ENCODE results near the gene MAPT. TPM values are rescaled to one million over a fixed set of nuclear protein-coding genes. Genes with fewer than 3 reads are reported as not detected.

The MAPT gene
- total and polyA plus RNA-seq, 2 of the 4 experiments (the other 2 are of a cell fraction): 0.18 to 0.19 TPM

GRCh38 chr17:45895304-45895968 lies 1.1 kb downstream of the MAPT start:
- intact Hi-C loops (cut with micrococcal nuclease): no loop called here
- Histone ChIP-seq H2BK15ac (ENCODE audit: low read depth, low read length) (no peak overlapping the region), H3K79me1 (ENCODE audit: low read depth in 1 of 2, low read length in 2 of 2) (no peaks in the 10 kb centered on the region), H4K5ac (ENCODE audit: low read depth, low read length) (no peak overlapping the region), H3K18ac (ENCODE audit: low read depth, low read length) (no peak overlapping the region), H3K4me3 (ENCODE audit: insufficient read depth, low read depth, low read length) (peak overlapping the region; percentile 75), H4K91ac (ENCODE audit: insufficient read depth, low read depth, low read length) (no peak overlapping the region), H4K20me1 (ENCODE audit: insufficient read depth, low read length) (no peaks in the 10 kb centered on the region), H2AK9ac (replicated peaks; ENCODE audit: low read depth, low read length, poor library complexity) (no peak overlapping the region), H3K23ac (ENCODE audit: low read depth, low read length) (no peak overlapping the region), H4K8ac (ENCODE audit: low read depth in 2 of 2, low read length in 2 of 2) (no peak overlapping the region), H2BK20ac (ENCODE audit: low read depth, low read length) (no peak overlapping the region), H3K27me3 (ENCODE audit: control insufficient read depth, insufficient read depth, low read length) (peaks cover 52% of the 10 kb centered on the region), H2BK5ac (ENCODE audit: low read depth, low read length, poor library complexity, severe bottlenecking) (no peak overlapping the region), H3K9me1 (ENCODE audit: insufficient read depth, low read length) (no peaks in the 10 kb centered on the region), H3K9me3 (ENCODE audit: control insufficient read depth, insufficient read depth, low read length) (no peaks in the 10 kb centered on the region), H2AFZ (replicated peaks; ENCODE audit: low read length, poor library complexity) (peak overlapping the region; percentile 61), H3K4me2 (ENCODE audit: low read depth, low read length) (peak overlapping the region; percentile 88), H3K9ac (ENCODE audit: low read depth, low read length) (no peak overlapping the region), H2BK120ac (ENCODE audit: low read depth, low read length) (no peak overlapping the region), H3K36me3 (ENCODE audit: control insufficient read depth, insufficient read depth, low read length) (no peaks in the 10 kb centered on the region), H3K14ac (replicated peaks; ENCODE audit: low read depth, low read length) (no peak overlapping the region), H3K4ac (ENCODE audit: low read depth, low read length) (no peak overlapping the region), H3K27ac (ENCODE audit: insufficient read depth, low read length) (no peak overlapping the region), H2AK5ac (ENCODE audit: low read depth, low read length) (no peak overlapping the region), H3K56ac (ENCODE audit: extremely low read depth, insufficient read depth, low read length) (no peak overlapping the region), H3K4me1 (ENCODE audit: control insufficient read depth, insufficient read depth, low read length) (peaks cover 3% of the 10 kb centered on the region; the same call in 1 of the 2 replicates)
- BruUV-seq (replicated peaks): no TSS peak
- dilution Hi-C loops (cut with HindIII; ENCODE audit: low sequenced_read_pairs, unreplicated experiment): no loop called here
- POLR2A ChIA-PET (ENCODE audit: unreplicated experiment): no interaction called here
- CTCF ChIA-PET: no interaction called here
- in situ Hi-C loops (cut with MboI; ENCODE audit: low sequenced_read_pairs): no loop called here
- DNase-seq (no peak), ATAC-seq (ENCODE audit: low read depth) (no peak)
- no peak for TF ChIP-seq RFX5 (IDR thresholded peaks at IDR 0.05; ENCODE audit: low read depth, low read length)
- no peak for TF ChIP-seq RAD21 (IDR thresholded peaks at IDR 0.05; ENCODE audit: low read length)
- TF ChIP-seq FOS (IDR thresholded peaks at IDR 0.05; ENCODE audit: low read depth, low read length): no peak
- no peak for TF ChIP-seq RCOR1 (IDR thresholded peaks at IDR 0.05; ENCODE audit: insufficient replicate concordance, low read length)
- TF ChIP-seq POLR2A (IDR thresholded peaks at IDR 0.05; ENCODE audit: low read depth, low read length): no peak
- TF ChIP-seq MAFK (IDR thresholded peaks at IDR 0.05; ENCODE audit: low read depth, low read length): no peak
- TF ChIP-seq MXI1 (IDR thresholded peaks at IDR 0.05; ENCODE audit: borderline replicate concordance, low read depth, low read length): no peak
- no peak for TF ChIP-seq USF2 (IDR thresholded peaks at IDR 0.05; ENCODE audit: low read depth, low read length)
- TF ChIP-seq CHD1 (IDR thresholded peaks at IDR 0.05; ENCODE audit: low read depth, low read length): no peak
- no peak for TF ChIP-seq MAZ (IDR thresholded peaks at IDR 0.05; ENCODE audit: borderline replicate concordance, low read depth, low read length)
- 2% methylated on average over 18 of the region's 63 CpGs; no CpG with 5 or more reads in 1 of the 2 experiments for WGBS, 2 experiments (ENCODE audit: extremely low coverage in 2 of 2, insufficient read length in 1 of 2)

All from IMR-90 (cell line).